Astrocyte of the cerebellum (primary cell): Measurements from ENCODE around the gene NACC1.

Experiments used
- DNase-seq: peaks from one replicate; pipeline ENCODE4 v3.0.0-alpha.2; 2011; ENCODE audit warnings: low read depth
- H3K4me3 ChIP-seq: 2 replicates; pipeline ENCODE4 v1.5.1; 2011; ENCODE audit warnings: mild to moderate bottlenecking, low read depth, low read length, moderate library complexity
- in situ Hi-C: cut with HindIII; loops from 2 replicates; pipeline ENCODE4 v1.10.0; 2017; ENCODE audit warnings: low sequenced_read_pairs
- TF ChIP-seq, protein P1 (sequence below): IDR thresholded peaks from 2 replicates; pipeline ENCODE4 v1.5.1; 2012; ENCODE audit warnings: low read length, low read depth, moderate library complexity, mild to moderate bottlenecking; ENCODE audit errors: missing control alignments

Gene NACC1

DNA sequence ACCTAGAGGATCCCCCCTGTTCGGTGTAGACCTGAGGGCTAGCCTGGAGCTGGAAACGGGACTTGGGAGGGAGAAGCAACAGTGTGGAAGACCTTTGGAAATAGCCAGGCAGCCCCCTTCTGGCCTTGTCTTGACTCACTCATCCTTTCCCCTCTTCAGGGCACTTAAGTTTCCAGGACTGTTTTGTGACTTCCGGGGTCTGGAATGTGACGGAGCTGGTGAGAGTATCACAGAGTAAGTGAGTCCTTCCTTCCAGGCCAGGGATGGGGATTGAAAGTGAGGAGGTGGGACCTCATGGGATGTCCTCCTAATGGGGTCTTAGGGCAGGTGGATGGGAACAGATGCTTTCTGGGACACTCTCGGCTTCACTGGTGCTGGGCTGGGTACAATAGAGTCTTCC, 44.8 kb upstream of the NACC1 start:
- TF ChIP-seq, protein P1, sequence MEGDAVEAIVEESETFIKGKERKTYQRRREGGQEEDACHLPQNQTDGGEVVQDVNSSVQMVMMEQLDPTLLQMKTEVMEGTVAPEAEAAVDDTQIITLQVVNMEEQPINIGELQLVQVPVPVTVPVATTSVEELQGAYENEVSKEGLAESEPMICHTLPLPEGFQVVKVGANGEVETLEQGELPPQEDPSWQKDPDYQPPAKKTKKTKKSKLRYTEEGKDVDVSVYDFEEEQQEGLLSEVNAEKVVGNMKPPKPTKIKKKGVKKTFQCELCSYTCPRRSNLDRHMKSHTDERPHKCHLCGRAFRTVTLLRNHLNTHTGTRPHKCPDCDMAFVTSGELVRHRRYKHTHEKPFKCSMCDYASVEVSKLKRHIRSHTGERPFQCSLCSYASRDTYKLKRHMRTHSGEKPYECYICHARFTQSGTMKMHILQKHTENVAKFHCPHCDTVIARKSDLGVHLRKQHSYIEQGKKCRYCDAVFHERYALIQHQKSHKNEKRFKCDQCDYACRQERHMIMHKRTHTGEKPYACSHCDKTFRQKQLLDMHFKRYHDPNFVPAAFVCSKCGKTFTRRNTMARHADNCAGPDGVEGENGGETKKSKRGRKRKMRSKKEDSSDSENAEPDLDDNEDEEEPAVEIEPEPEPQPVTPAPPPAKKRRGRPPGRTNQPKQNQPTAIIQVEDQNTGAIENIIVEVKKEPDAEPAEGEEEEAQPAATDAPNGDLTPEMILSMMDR = no peak
- H3K4me3 ChIP-seq = no peak overlapping the region
- in situ Hi-C loops = loop anchor here (25.0 kb wide), 1 partner anchor 164 kb away; no protein-coding TSS in a partner anchor

DNA sequence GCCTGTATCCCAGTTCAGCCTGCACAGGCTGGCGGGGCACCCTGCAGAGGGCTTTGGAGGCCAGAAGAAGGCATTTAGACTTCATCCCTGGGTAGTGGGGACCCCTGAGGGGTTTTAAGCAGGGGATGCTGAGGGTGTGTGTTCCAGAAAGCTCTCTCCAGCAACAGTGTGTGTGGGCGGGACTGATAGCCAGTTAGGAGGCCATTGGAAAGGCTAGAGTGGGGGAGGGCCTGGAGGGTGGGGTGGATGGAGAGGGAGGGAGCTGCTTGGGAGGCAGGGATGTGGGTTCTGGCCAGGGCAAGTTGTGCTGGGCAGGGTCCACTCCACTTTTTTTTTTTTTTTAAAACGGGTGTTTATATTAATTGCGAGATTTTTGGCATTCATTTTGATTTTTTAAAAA, 43.7 kb upstream of the NACC1 start:
- no peak overlapping the region for H3K4me3 ChIP-seq
- no peak for DNase-seq
- in situ Hi-C loops = loop anchor here (25.0 kb wide), 1 partner anchor 163 kb away; no protein-coding TSS in a partner anchor
- TF ChIP-seq, protein P1 = no peak

More for the DNA sequence above, 44.8 kb upstream of the NACC1 start:
- DNase-seq = no peak

DNA sequence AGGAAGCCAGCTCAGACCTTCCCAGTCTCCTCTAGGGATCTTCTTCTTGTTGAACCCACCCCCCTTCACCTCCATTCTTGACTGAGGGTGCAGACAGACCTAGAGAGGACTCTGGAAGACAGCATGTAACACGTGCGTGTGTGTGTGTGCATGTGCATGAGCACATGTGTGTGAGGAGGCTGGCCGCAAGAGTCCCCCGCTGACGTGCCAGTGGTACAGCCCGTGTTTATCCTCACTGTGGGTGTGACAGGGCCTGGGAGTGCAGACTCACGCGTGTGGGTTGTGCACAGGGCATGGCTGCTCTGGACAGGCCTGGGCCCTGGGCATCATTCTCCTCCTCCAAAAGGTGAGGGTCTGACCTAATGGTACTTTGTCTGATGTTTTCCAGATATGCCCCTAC, 41.7 kb upstream of the NACC1 start:
- no peak for DNase-seq
- no peak overlapping the region for H3K4me3 ChIP-seq
- TF ChIP-seq, protein P1 = no peak
- in situ Hi-C loops = no loop called here

DNA sequence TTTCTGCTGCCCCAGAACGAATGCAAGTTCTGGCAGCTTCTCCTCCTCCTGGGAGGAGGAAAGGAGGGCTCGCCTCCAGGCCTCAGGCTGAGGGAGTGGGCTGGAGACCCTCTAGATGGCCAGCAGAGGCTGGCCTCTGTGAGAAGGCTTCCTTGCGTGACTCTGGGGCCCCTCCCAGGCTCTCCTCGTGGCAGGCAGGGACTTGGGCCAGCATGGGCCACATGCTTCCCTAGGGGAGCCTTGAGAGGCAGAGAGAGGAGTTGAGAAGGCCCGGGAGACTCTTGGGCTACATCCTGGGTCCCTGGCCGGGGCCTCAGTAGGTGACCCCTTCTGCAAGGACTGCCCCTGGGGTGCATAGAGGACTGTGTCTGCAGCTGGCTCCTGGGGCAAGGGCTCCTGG, 41.3 kb upstream of the NACC1 start:
- DNase-seq = no peak
- in situ Hi-C loops = no loop called here

DNA sequence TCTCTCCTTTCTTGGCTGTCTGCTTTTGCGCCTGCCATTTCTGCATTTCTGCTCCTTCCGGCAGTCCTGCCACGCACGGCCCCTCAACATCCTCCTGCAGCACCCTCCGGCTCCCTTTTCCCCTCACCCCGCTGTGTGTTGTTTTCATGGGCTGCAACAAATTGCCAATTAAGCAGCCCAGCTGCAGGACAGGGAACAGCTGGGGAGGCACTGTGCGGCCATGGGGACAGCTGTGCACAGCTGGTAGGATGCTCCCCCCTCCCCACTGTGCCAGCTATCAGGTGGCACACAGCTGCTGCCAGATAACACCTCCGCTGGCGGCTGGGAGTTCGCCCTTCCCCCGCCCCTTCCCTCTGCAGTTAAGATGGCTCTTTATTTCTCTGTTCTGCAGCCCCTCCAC, 40.8 kb upstream of the NACC1 start:
- DNase-seq = no peak
- H3K4me3 ChIP-seq = no peak overlapping the region
- in situ Hi-C loops = no loop called here
- TF ChIP-seq, protein P1 = no peak

More for the DNA sequence above, 41.3 kb upstream of the NACC1 start:
- H3K4me3 ChIP-seq = no peak overlapping the region
- TF ChIP-seq, protein P1 = no peak

DNA sequence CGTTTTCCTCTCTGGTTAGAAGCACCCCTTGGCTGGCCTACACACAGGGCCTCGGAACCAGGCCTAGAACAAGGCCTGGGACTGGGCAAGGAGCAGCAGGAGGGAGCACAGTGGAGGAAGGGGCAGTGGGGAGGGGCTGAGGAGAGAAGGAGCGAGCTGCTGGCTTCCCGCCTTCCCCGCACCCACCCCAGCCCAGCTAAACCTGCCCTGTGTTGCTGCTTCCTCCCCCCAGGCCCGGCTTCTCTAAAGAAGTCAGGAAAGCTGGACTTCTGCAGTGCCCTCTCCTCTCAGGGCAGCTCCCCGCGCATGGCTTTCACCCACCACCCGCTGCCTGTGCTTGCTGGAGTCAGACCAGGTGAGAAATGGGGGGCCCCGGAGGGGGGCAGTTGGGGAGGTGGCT, 39.7 kb upstream of the NACC1 start:
- TF ChIP-seq, protein P1 = no peak
- DNase-seq = no peak
- no peak overlapping the region for H3K4me3 ChIP-seq
- in situ Hi-C loops = no loop called here
